Measurements from ENCODE around the gene EPHA10. TPM values are rescaled to one million over a fixed set of nuclear protein-coding genes. Genes with fewer than 3 reads are reported as not detected.

The EPHA10 gene
- total RNA-seq, 4 donors from 2014 or later: 0.19 to 0.49 (median 0.31) TPM; not detected in 1

DNA sequence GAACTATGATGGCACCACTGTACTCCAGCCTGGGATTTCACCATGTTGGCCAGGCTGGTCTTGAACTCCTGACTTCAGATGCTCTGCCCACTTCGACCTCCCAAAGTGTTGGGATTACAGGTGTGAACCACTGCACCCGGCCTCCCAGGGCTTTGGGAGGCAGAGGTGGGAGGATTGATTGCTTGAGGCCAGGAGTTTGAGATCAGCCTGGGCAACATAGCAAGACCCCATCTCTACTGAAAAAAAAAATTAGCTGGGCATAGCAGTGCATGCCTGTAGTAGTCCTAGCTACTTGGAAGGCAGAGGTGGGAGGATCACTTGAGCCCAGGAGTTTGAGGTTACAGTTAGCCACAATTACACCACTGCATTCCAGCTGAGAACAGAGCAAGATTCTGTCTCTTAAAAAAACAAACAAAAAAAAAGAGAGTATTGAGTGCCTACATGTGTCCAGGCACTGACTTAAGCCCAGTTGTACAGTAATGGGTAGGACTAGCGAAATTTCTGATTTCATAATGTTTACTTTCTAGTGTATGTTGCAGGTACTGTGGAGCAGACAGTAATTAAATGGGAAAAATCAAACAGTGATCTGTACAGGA is 32.9 kb upstream of the EPHA10 start:
- H3K9me3 ChIP-seq: no peaks in the 10 kb centered on the region
- peaks cover 0 to 13% (median 0%) of the 10 kb centered on the region in 4 donors for H3K27me3 ChIP-seq
- 77 to 83% methylated on average over 1 of the region's 3 CpGs for WGBS, 2 donors
- TF ChIP-seq CTCF (IDR thresholded peaks at IDR 0.05) (no peak), POLR2A (IDR thresholded peaks at IDR 0.05) (no peak)
- no peak overlapping the region for H3K4me3 ChIP-seq
- no peak for DNase-seq
- H3K4me1 ChIP-seq: peaks cover 10 to 27% (median 12%) of the 10 kb centered on the region in 3 donors
- H3K36me3 ChIP-seq: peaks cover 0 to 37% (median 10%) of the 10 kb centered on the region in 3 donors
- no peak overlapping the region for H3K27ac ChIP-seq
- intact Hi-C loops (cut with DNase I): no loop called here

DNA sequence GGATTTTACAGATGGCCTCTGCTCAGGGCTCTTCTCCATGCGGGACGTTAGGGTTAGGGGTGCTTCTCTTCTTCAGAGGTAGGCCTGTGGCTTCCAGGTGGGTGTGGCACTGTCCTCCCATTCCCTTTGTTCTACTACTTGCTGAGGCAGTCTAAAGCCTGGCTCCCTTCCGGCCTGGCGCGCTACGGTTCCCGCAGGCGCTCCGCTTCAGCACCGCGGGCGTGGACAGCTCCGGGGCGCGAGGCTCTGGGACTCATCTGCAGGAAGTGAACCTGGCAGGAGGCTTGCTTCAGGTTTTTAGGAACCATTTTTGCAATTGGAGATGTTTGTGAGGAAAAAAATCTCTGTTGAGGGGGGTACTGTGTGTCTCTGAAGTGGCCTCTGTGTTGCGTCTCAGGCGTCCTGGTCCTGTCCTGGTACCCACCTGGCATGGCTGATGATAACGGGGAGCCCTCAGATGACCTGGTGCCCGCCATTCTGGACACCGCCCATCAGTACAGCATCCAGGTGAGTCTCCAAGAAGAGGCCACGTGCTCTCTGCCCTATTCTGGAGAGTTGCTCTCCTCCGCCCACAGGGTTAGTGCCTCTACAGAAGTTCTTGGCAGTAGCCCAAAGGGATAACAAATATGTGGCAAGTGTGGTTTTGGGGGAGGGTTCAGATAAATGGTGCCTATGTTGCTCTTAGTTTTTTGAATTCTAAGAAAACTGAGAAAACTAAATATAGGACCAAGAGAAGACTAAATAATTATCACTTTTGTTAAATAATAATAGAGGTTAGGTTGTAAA is 30.6 kb upstream of the EPHA10 start:
- H3K9me3 ChIP-seq: no peaks in the 10 kb centered on the region
- peaks cover 0 to 15% (median 0%) of the 10 kb centered on the region in 3 donors for H3K36me3 ChIP-seq
- no peak for TF ChIP-seq CTCF (IDR thresholded peaks at IDR 0.05)
- no peak for TF ChIP-seq POLR2A (IDR thresholded peaks at IDR 0.05)
- intact Hi-C loops (cut with DNase I): no loop called here
- H3K4me3 ChIP-seq: peak overlapping the region in 2 of 4 donors; percentile 48 to 61
- 32 to 33% methylated on average over 4 to 19 of the region's 22 CpGs for WGBS, 2 donors
- DNase-seq: no peak
- H3K4me1 ChIP-seq: peaks cover 10 to 28% (median 12%) of the 10 kb centered on the region in 3 donors
- H3K27me3 ChIP-seq: peaks cover 0 to 30% (median 0%) of the 10 kb centered on the region in 4 donors
- no peak overlapping the region for H3K27ac ChIP-seq

DNA sequence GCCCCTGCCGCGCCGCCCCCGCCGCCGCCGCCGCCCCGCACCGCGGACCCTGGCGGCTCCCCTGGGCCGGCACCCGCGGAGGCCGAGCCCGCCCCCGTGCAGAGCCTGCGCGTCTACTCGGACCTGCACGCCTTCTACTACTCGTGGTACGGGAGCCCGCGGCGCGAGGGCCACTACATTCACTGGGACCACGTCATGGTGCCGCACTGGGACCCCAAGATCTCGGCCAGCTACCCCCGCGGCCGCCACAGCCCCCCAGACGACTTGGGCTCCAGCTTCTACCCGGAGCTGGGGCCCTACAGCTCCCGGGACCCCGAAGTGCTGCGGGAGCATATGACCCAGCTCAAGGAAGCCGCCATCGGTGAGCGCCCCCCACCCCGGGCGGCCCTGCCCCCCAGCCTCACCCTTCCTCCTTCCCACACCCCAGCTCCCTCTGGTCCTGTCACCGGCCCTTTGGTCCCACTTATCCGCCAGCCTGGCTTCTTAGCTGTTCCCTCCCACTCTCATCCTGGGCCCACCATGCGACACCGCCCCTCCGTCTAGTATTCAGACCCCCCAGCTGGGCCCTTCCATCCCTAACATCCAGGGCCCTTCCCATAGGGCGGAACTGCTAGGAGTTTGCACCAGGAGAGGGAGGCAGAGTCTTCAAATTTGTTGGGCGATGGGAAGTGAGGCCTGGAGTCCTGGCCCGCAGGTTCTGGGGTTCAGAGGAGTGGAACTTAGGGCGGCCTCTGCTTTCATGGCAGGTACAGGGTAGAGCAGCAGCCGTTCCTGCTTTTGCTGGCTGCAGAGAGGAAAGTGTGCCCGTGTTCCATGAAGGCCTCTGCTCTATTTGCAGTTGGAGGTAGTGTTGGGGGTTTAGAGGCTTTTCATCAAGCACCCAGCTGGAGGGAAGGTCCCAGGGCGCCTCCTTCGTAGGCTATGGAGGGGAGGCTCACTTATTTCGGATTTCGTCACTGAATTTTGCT is 29.7 kb upstream of the EPHA10 start:
- H3K27me3 ChIP-seq: peaks cover 0 to 30% (median 0%) of the 10 kb centered on the region in 4 donors
- H3K9me3 ChIP-seq: no peaks in the 10 kb centered on the region
- TF ChIP-seq CTCF (IDR thresholded peaks at IDR 0.05) (no peak), POLR2A (IDR thresholded peaks at IDR 0.05) (no peak)
- intact Hi-C loops (cut with DNase I): no loop called here
- H3K4me3 ChIP-seq: peak overlapping the region; percentile 45 to 75 (median 54)
- H3K4me1 ChIP-seq: peaks cover 10 to 28% (median 12%) of the 10 kb centered on the region in 3 donors
- no peak for DNase-seq
- H3K27ac ChIP-seq: no peak overlapping the region
- peaks cover 0 to 6% (median 0%) of the 10 kb centered on the region in 3 donors for H3K36me3 ChIP-seq
- WGBS, 2 donors: 15 to 39% methylated on average over 3 to 23 of the region's 59 CpGs

GRCh38 chr1:37793773-37794371 is 29.0 kb upstream of the EPHA10 start, which contains the start of gene MANEAL:
Gene MANEAL, plus strand, starts transcription at chr1:37793847. Its CDS starts 336 bp downstream, at chr1:37794183.
- Histone ChIP-seq H3K36me3 (no peaks in the 10 kb centered on the region), H3K9me3 (no peaks in the 10 kb centered on the region), H3K27ac (peak within 1 kb of the TSS in 2 of 4 donors; percentile 26 to 42), H3K4me3 (peak within 1 kb of the TSS; percentile 45 to 75 (median 54)), H3K4me1 (peaks cover 10 to 28% (median 12%) of the 10 kb centered on the region in 3 donors), H3K27me3 (peaks cover 0 to 37% (median 0%) of the 10 kb centered on the region in 4 donors)
- DNase-seq: no peak
- TF ChIP-seq CTCF (IDR thresholded peaks at IDR 0.05): peak in 2 of 6 experiments; percentile 4 to 8
- TF ChIP-seq POLR2A (IDR thresholded peaks at IDR 0.05): no peak
- WGBS, 2 donors: no CpG with 5 or more reads among the region's 82 CpGs
- intact Hi-C loops (cut with DNase I): no loop called here

Measured in esophagus squamous epithelium (tissue), 5 donors.